GM12878 (cell line): ENCODE measurements around the gene POLD1. TPM values are rescaled to one million over a fixed set of nuclear protein-coding genes. Genes with fewer than 3 reads are reported as not detected.

Experiments used
- ATAC-seq: fragments of 200-7000 bp; cut with Tn5 transposase; 3 replicates; pipeline ENCODE4 v1.9.1; 2020; ENCODE audit warnings: mild to moderate bottlenecking, moderate library complexity
- BruUV-seq: library from RNA; stranded (reverse); fragments of 400-500 nt; replicated peaks from 2 replicates; lab custom pipeline; 2021; lab: Mats Ljungman, UMichigan
- CTCF ChIA-PET: fragments of 300-600 bp; sonication (Branson Sonifier 250); formaldehyde crosslinking; extraction: SDS; loops from one replicate; lab custom pipeline; 2021; ENCODE audit warnings: inconsistent platforms; lab: Yijun Ruan, JAX
- POLR2A ChIA-PET: fragments of 350-600 bp; formaldehyde crosslinking; extraction: SDS; loops from one replicate; lab custom pipeline; 2021; ENCODE audit warnings: inconsistent platforms; lab: Charles Lee
- RAD21 ChIA-PET: fragments of 300-600 bp; sonication (Branson Sonifier 250); formaldehyde crosslinking; loops from one replicate; lab custom pipeline; 2023; ENCODE audit warnings: antibody characterized with exemption; ENCODE audit not compliant: unreplicated experiment; lab: Charles Lee
- SMC1A ChIA-PET: fragments of 300-600 bp; sonication (Branson Sonifier 250); formaldehyde crosslinking; loops from one replicate; lab custom pipeline; 2023; ENCODE audit not compliant: unreplicated experiment, uncharacterized antibody; lab: Charles Lee
- DNase-seq: peaks from one replicate; pipeline ENCODE4 v3.0.0-alpha.2; 2011; ENCODE audit warnings: low read depth, low spot score
- FAIRE-seq: peaks from 3 replicates; lab custom pipeline; 2011; peaks lifted over from hg19 to GRCh38; lab: Jason Lieb, UNC
- H2AFZ ChIP-seq: 2 replicates; pipeline ENCODE4 v1.6.0; 2011; ENCODE audit warnings: low read depth, low read length, control low read depth; ENCODE audit not compliant: control insufficient read depth
- H3K27ac ChIP-seq: 2 replicates; pipeline ENCODE4 v1.5.1; 2011; ENCODE audit warnings: control low read depth; ENCODE audit not compliant: control insufficient read depth, insufficient read depth
- H3K27me3 ChIP-seq, 2 experiments: replicated peaks in 1 of 2; 2 replicates each; pipeline versions ENCODE4 v1.6.0 to v1.6.1; 2011; ENCODE audit warnings: low read length in 1 of 2; ENCODE audit not compliant: control insufficient read depth in 2 of 2, insufficient read depth in 2 of 2
- H3K36me3 ChIP-seq, 2 experiments: 2 replicates each; pipeline ENCODE4 v1.5.1; 2011; ENCODE audit warnings: low read length in 1 of 2; ENCODE audit not compliant: control insufficient read depth in 2 of 2, insufficient read depth in 2 of 2
- H3K4me1 ChIP-seq: 2 replicates; pipeline ENCODE4 v1.6.1; 2011; ENCODE audit warnings: mild to moderate bottlenecking, low read length, moderate library complexity, mixed read lengths; ENCODE audit not compliant: control insufficient read depth, insufficient read depth
- H3K4me2 ChIP-seq: 2 replicates; pipeline ENCODE4 v1.6.0; 2011; ENCODE audit warnings: control low read depth; ENCODE audit not compliant: control insufficient read depth, insufficient read depth
- H3K4me3 ChIP-seq: fragments of 200-600 bp; sonication (generic); 2 replicates; pipeline ENCODE4 v1.5.1; 2016
- H3K79me2 ChIP-seq: 2 replicates; pipeline ENCODE4 v1.6.0; 2011; ENCODE audit warnings: low read length; ENCODE audit not compliant: control insufficient read depth, insufficient read depth
- H3K9ac ChIP-seq: 2 replicates; pipeline ENCODE4 v1.8.0; 2011; ENCODE audit warnings: low read length, control low read depth, mixed read lengths; ENCODE audit not compliant: control insufficient read depth, insufficient read depth
- H3K9me3 ChIP-seq: replicated peaks from 3 replicates; pipeline ENCODE4 v1.5.1; 2011; ENCODE audit warnings: mild to moderate bottlenecking, low read length; ENCODE audit not compliant: control insufficient read depth, insufficient read depth
- H4K20me1 ChIP-seq: 2 replicates; pipeline ENCODE4 v1.6.0; 2011; ENCODE audit not compliant: control insufficient read depth, insufficient read depth
- ASH2L ChIP-seq: fragments of 300-600, 200-600 bp; sonication (generic); IDR thresholded peaks from 2 replicates; pipeline ENCODE4 v1.6.1; 2017; ENCODE audit warnings: low read depth, mild to moderate bottlenecking, borderline replicate concordance
- PAX5 ChIP-seq: IDR thresholded peaks from 2 replicates; pipeline ENCODE4 v1.6.1; 2011; ENCODE audit warnings: low read depth, low read length, borderline replicate concordance
- POLR2A ChIP-seq: IDR thresholded peaks from 2 replicates; pipeline ENCODE4 v1.6.1; 2011; ENCODE audit warnings: low read depth, mild to moderate bottlenecking, low read length
- SIX5 ChIP-seq: IDR thresholded peaks from 2 replicates; pipeline ENCODE4 v1.6.1; 2011; ENCODE audit warnings: mild to moderate bottlenecking, low read depth, low read length, moderate library complexity; ENCODE audit not compliant: severe bottlenecking
- SMAD1 ChIP-seq: fragments of 450-650 bp; IDR thresholded peaks from 2 replicates; pipeline ENCODE4 v1.6.1; 2018; ENCODE audit warnings: mild to moderate bottlenecking, low read depth; ENCODE audit not compliant: partially characterized antibody
- TAF1 ChIP-seq: IDR thresholded peaks from 2 replicates; pipeline ENCODE4 v1.6.1; 2011; ENCODE audit warnings: mild to moderate bottlenecking, low read depth, low read length, borderline replicate concordance
- ZNF207 ChIP-seq: fragments of 450-650 bp; IDR thresholded peaks from 2 replicates; pipeline ENCODE4 v1.6.1; 2014; ENCODE audit warnings: antibody characterized with exemption, mild to moderate bottlenecking, borderline replicate concordance
- ZNF24 ChIP-seq: fragments of 450-650 bp; IDR thresholded peaks from 2 replicates; pipeline ENCODE4 v1.6.1; 2017; ENCODE audit warnings: antibody characterized with exemption, mild to moderate bottlenecking
- WGBS: methylation state at CpG from one replicate; pipeline ENCODE4 v1.1.6; 2016; ENCODE audit warnings: low lambda C conversion rate; ENCODE audit not compliant: insufficient replicate concordance, insufficient coverage; ENCODE audit errors: missing lambda C conversion rate; 5-methylcytosine and 5-hydroxymethylcytosine counted together
- in situ Hi-C: fragments of 300-500 bp; cut with MboI; formaldehyde crosslinking; loops from 9 replicates; pipeline ENCODE4 v1.14.3; 2018; ENCODE audit warnings: mixed read lengths
- intact Hi-C: fragments of 100-400 bp; cut with micrococcal nuclease; formaldehyde crosslinking; loops from one replicate; pipeline ENCODE4 v1.14.2; 2022; ENCODE audit not compliant: unreplicated experiment
- polyA plus RNA-seq, 11 experiments: library from polyadenylated mRNA; depleted of rRNA in 4 of 11; unstranded in 6 of 11; stranded (reverse) in 5 of 11; fragments of >200 nt; fragmentation: Nextera tagmentation in 4 of 11; fragmentation: Illumina TruSeq in 1 of 11; extraction: Ambion mirVana in 4 of 11; extraction: Trizol in 1 of 11; gene quantifications; 1 replicate in 1 of 11; 2 replicates in 10 of 11; pipeline versions ENCODE4 v1.2.1 to v1.2.3, GENCODE V29; 2011 to 2016; ENCODE audit warnings: inconsistent platforms in 2 of 11, missing spikeins in 2 of 11, low read depth in 1 of 11
- total RNA-seq, 4 experiments: library from RNA; depleted of rRNA in 3 of 4; stranded (reverse); fragments of >200 nt in 3 of 4; fragmentation: Illumina TruSeq in 1 of 4; extraction: Trizol in 1 of 4; gene quantifications; 2 replicates each; pipeline versions ENCODE4 v1.2.1 to v1.2.3, GENCODE V29; 2013 to 2021

Gene POLD1
- total and polyA plus RNA-seq, 10 of the 15 experiments (the other 5 are each of a cell fraction or from before 2014, with no cell fraction given) = 0.76 to 165 (median 63.4) TPM

GRCh38 chr19:50376166-50377050 lies 7.7 kb upstream of the POLD1 start, which contains the start of gene NR1H2 (continued):
- TF ChIP-seq SMAD1 (peak; percentile 51), ZNF24 (peak; percentile 61; the same call in 1 of the 2 replicates), PAX5 (0 out of 2 replicates have a peak, but pooled peaks have one; percentile 40), ASH2L (peak; percentile 85; the same call in 1 of the 2 replicates), POLR2A (peak; percentile 77)

GRCh38 chr19:50377051-50377461 lies 7.1 kb upstream of the POLD1 start:
- in situ Hi-C loops = no loop called here
- peaks cover 5% of the 10 kb centered on the region for H3K79me2 ChIP-seq
- H3K9ac ChIP-seq = no peak overlapping the region
- FAIRE-seq (peak; percentile 52), DNase-seq (no peak), ATAC-seq (peak; percentile 65)
- H3K9me3 ChIP-seq = no peaks in the 10 kb centered on the region
- peak overlapping the region; percentile 36; the same call in 1 of the 2 replicates for H3K4me3 ChIP-seq
- ChIA-PET RAD21 (no interaction called here), SMC1A (no interaction called here), POLR2A (no interaction called here), CTCF (interaction anchor here (1.9 kb wide), 1 partner anchor 84 kb away, joined by 11 read pairs; no protein-coding TSS in a partner anchor)
- no TSS peak for BruUV-seq
- WGBS = 7% methylated on average over 5 of the region's 7 CpGs
- H3K4me2 ChIP-seq = peak overlapping the region; percentile 42; the same call in 1 of the 2 replicates
- peaks cover 7% of the 10 kb centered on the region; the same call in 1 of the 2 replicates for H3K4me1 ChIP-seq
- H3K27me3 ChIP-seq = no peaks in the 10 kb centered on the region
- H4K20me1 ChIP-seq = no peaks in the 10 kb centered on the region
- H2AFZ ChIP-seq = no peak overlapping the region
- no peak for TF ChIP-seq TAF1
- no peak for TF ChIP-seq ZNF207
- no peak for TF ChIP-seq SIX5
- intact Hi-C loops = no loop called here
- peaks cover 5 to 16% of the 10 kb centered on the region in 2 experiments; a peak in 3 of 4 replicates for H3K36me3 ChIP-seq
- no peak overlapping the region for H3K27ac ChIP-seq
